GM19468 (cell line): ENCODE data around the gene RBM27.
A peak's percentile ranks its signal among the peaks of the same experiment; 100 is the strongest.
"Not testable (repeated sequence)": the region's sequence is repeated elsewhere in the genome, so short reads cannot be mapped to it uniquely, and the experiment has no call there.

Experiments
- ATAC-seq: cut with Tn5 transposase; IDR thresholded peaks from one replicate; pipeline ENCODE4 v1.9.1; 2021; ENCODE audit warnings: mild to moderate bottlenecking, moderate library complexity, moderate number of reproducible peaks; ENCODE audit not compliant: unreplicated experiment; ENCODE audit errors: extremely low read depth

Gene RBM27

GRCh38 chr5:146203872-146204192 lies 427 bp downstream of the RBM27 start:
- no peak for ATAC-seq

GRCh38 chr5:146205499-146206202 lies 2.2 kb downstream of the RBM27 start:
- no peak for ATAC-seq

GRCh38 chr5:146206257-146206656 lies 2.9 kb downstream of the RBM27 start:
- no peak for ATAC-seq

- ATAC-seq = no peak
Measured at GRCh38 chr5:146208916-146209522, 5.6 kb downstream of the RBM27 start.

GRCh38 chr5:146209714-146210113 lies 6.3 kb downstream of the RBM27 start:
- no peak for ATAC-seq

GRCh38 chr5:146210810-146211209 lies 7.4 kb downstream of the RBM27 start:
- not testable (repeated sequence) for ATAC-seq

GRCh38 chr5:146213210-146213826 lies 9.9 kb downstream of the RBM27 start:
- ATAC-seq = no peak

GRCh38 chr5:146214881-146215280 lies 11.5 kb downstream of the RBM27 start:
- not testable (repeated sequence) for ATAC-seq

GRCh38 chr5:146218168-146218567 lies 14.8 kb downstream of the RBM27 start:
- ATAC-seq = no peak

- no peak for ATAC-seq
Measured at GRCh38 chr5:146219243-146219642, 15.8 kb downstream of the RBM27 start.

GRCh38 chr5:146221234-146221633 lies 17.8 kb downstream of the RBM27 start:
- ATAC-seq = no peak

- no peak for ATAC-seq
Measured at GRCh38 chr5:146222005-146222404, 18.6 kb downstream of the RBM27 start.

- ATAC-seq = no peak
Measured at GRCh38 chr5:146223179-146223578, 19.8 kb downstream of the RBM27 start.

GRCh38 chr5:146229222-146229621 lies 25.8 kb downstream of the RBM27 start:
- ATAC-seq = no peak

- no peak for ATAC-seq
Measured at GRCh38 chr5:146232223-146232622, 28.8 kb downstream of the RBM27 start.

- no peak for ATAC-seq
Measured at GRCh38 chr5:146233441-146233840, 30.0 kb downstream of the RBM27 start.

- peak; percentile 19 for ATAC-seq
Measured at GRCh38 chr5:146238973-146239372, 35.6 kb downstream of the RBM27 start.

- ATAC-seq = no peak
Measured at GRCh38 chr5:146240951-146241350, 37.5 kb downstream of the RBM27 start.

- ATAC-seq = no peak
Measured at GRCh38 chr5:146243247-146243646, 39.8 kb downstream of the RBM27 start.

GRCh38 chr5:146248561-146248960 lies 45.2 kb downstream of the RBM27 start:
- ATAC-seq = no peak

- ATAC-seq = no peak
Measured at GRCh38 chr5:146249801-146250200, 46.4 kb downstream of the RBM27 start.
